ENCODE data around the gene FUCA2.

DNA sequence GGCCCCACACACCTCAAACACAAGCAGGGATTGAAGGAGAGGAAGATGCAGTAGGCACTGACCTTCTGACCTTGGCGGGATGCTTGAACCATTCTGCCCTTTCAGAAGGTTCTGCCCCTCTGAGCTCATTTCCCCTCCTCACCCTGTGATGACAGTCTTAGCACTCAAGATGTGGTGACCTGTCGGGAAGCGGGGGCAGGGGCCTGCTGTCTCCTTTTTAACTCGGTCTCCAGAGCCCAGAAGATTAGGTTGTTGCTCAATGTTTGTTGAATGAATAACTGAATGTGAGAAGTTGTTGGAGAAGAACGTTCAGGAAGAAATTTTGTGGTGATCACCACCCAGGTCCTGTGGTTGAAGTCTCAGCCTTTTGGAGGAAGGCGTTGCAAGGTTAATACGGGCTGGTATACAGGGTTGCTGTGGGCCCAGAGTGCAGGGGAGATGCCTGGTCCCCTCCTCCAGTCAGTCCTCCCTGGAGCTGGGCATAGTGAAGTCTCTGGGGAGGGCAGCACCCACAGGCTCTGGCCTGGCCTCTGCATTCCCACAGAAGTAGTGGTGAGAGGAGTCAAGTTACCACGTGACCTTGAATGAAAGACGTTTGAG is 49.7 kb upstream of the FUCA2 start:
- TF ChIP-seq CREB1 (IDR thresholded peaks at IDR 0.05) (no peak), EZH2 (IDR thresholded peaks at IDR 0.05; ENCODE audit: low read depth, low read length, severe bottlenecking) (no peak), POLR2A (IDR thresholded peaks at IDR 0.05; ENCODE audit: control extremely low read depth in 1 of 2, low read depth in 2 of 2, low read length in 2 of 2) (no peak), POLR2AphosphoS5 (IDR thresholded peaks at IDR 0.05; ENCODE audit: low read depth, low read length) (no peak)
- TF ChIP-seq, protein P1, sequence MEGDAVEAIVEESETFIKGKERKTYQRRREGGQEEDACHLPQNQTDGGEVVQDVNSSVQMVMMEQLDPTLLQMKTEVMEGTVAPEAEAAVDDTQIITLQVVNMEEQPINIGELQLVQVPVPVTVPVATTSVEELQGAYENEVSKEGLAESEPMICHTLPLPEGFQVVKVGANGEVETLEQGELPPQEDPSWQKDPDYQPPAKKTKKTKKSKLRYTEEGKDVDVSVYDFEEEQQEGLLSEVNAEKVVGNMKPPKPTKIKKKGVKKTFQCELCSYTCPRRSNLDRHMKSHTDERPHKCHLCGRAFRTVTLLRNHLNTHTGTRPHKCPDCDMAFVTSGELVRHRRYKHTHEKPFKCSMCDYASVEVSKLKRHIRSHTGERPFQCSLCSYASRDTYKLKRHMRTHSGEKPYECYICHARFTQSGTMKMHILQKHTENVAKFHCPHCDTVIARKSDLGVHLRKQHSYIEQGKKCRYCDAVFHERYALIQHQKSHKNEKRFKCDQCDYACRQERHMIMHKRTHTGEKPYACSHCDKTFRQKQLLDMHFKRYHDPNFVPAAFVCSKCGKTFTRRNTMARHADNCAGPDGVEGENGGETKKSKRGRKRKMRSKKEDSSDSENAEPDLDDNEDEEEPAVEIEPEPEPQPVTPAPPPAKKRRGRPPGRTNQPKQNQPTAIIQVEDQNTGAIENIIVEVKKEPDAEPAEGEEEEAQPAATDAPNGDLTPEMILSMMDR (IDR thresholded peaks at IDR 0.05; ENCODE audit: control extremely low read depth in 1 of 3, insufficient read depth in 1 of 3, low read depth in 1 of 3, low read length in 3 of 3), result no peak

Measured in H1 (cell line).